Amniotic epithelial cell (primary cell): ENCODE data around the gene PARL.

ENCODE experiments used
- DNase-seq: peaks from one replicate; pipeline ENCODE4 v3.0.0-alpha.2; 2010; ENCODE audit warnings: low read depth

The PARL gene, protein sequence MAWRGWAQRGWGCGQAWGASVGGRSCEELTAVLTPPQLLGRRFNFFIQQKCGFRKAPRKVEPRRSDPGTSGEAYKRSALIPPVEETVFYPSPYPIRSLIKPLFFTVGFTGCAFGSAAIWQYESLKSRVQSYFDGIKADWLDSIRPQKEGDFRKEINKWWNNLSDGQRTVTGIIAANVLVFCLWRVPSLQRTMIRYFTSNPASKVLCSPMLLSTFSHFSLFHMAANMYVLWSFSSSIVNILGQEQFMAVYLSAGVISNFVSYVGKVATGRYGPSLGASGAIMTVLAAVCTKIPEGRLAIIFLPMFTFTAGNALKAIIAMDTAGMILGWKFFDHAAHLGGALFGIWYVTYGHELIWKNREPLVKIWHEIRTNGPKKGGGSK

DNA sequence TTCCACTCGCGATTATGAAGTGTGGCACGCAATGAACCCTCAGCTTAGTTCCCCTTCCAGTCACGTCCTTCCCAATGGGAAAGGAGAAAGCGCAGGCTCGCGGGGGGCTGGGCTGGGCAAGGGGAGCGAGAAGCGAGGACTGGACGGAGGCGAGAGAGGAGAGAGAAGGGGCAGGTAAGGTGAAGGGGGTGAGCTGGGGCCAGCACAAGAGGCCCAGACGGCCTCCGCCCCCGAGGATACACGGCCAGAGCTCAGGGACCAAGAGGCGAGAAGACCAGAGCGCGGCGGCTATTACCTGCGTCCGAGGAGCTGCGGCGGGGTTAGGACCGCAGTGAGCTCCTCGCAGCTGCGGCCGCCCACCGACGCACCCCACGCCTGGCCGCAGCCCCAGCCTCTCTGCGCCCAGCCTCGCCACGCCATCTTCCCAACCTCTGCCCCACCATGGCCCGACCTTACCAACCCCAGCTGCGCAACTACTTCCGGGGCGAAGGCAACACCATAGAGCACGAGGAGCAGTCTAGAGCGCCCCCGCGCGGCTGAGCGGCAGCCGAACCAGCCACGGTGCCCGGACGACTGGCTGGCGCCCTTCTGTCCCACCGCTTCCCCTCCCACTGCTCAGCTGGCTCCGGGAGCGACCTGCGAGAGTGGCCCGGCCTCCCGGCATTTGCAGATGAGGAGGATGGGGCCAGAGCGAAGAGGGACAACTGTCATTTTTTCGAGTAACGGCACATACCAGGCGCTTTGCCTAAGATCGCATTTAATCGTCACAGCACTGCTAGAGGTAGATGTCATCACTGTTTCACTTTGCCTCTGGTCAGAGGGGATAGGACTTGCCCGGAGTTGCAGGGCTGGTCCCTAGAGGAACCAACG is at the start of gene PARL:
Gene PARL, minus strand, starts transcription at position 454 of the 870 bp plus-strand sequence. Its CDS starts 34 bp downstream, at position 420.
- DNase-seq: peak; percentile 82

DNA sequence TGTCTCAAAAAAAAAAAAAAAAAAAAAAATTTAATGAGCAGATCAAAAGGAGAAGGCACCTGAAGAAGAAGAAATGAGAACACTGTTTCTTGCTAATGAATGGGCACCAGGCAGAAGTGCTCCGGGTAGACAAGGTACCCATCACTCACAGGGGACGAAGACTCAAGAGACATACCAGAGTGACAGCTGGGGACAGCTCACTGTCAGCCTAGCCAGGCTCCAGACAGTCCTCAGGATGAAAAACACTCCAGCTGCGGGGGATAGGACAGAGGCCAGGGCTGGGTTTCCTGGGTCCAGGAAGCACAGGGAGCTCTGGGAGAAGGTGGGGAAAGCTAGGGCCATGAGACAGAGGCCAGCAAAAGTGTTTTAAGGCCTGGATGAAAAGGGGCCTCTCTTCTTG is 48.5 kb upstream of the PARL start:
- DNase-seq: no peak

DNA sequence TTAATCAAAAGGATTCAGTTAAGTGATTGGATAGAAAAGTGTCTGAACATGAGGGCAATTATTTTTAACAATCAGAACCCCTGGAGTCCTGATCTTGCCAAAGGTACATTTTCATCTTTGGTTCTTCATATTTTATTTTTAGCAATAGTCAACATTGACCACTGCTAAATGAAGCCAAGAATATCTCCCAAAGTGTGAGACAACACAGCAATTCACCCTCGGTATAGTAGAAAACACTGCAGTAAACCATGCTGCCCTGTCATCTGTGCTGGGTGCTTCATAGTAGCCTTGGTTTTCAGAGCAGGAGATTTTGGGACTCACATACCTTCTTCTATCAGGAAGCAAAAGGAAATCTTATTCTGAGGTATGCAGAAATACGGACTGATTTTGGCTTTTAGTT is 47.2 kb upstream of the PARL start:
- no peak for DNase-seq

DNA sequence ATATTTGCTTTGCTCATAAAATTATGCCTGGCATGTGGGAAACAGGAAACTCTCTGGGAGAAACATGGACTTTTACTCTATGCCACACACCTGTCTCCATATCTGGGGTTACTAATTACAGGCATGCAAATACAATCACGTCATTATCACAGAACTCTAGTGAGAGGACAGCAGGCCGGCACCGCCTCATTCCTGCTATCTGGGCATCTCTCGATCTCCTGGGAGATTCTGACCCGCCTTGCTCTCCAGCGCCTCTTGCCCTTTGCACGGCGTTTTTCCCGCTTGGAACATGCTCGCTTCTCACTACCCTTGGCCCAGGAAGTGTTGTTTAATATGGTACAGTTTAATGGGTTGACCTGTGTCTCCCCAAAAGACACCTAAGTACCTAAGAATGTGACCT is 45.4 kb upstream of the PARL start:
- DNase-seq: no peak

DNA sequence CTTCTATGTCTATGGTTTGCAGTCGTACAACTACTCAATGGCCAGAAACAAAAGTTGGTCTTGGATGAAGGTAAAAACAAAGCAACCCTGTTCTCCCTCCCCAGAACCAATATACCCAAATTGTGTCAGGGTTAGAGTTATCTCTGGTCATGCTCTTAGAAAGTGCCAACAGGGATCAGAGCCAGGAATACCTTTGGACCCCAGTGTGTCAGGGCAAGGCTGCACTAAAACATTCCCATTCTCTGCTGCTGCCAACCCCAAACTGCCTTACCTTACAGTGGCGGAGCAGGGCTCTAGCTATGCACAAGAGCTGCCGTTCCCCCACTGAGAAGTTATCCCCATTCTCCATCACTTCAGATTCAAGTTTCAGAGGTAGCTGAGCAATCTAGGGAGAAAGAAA is 42.4 kb upstream of the PARL start:
- no peak for DNase-seq

DNA sequence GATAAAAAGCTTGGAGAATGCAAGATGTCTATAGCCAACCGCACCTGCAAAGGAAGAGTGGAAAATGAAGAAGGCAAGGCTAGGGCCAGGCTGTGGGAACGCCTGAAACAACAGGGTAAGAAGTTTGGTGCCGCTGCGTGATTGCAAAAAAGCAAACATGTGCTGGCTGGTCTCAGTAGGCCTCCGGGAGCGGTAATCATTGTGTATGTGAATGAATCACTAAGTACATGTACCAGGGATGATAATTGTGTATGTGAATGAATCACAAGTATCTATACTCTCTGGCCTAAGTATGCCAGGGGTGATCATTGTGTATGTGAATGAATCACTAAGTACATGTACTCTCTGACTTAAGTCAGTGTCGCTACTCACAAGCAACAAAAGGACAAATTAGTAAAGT is 40.3 kb upstream of the PARL start:
- DNase-seq: peak; percentile 34

DNA sequence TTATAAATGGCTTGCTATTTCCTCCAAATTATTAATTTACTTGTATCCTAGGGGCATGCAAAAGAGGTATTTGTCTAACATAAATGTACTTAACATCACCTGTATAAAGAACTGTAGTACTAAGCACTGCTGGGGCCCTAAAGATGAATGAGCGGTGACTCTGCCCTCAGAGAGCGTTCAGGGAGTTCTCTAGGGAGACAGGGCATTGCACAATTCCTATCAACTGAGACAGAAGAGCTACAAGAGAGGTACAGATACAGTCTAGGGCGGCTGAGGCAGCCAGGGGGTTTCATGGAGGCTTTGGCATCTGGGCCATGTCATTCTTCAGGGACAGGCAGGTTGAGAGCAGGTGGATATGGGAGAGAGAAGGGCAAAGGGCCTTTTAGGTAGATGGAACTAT is 39.9 kb upstream of the PARL start:
- no peak for DNase-seq

DNA sequence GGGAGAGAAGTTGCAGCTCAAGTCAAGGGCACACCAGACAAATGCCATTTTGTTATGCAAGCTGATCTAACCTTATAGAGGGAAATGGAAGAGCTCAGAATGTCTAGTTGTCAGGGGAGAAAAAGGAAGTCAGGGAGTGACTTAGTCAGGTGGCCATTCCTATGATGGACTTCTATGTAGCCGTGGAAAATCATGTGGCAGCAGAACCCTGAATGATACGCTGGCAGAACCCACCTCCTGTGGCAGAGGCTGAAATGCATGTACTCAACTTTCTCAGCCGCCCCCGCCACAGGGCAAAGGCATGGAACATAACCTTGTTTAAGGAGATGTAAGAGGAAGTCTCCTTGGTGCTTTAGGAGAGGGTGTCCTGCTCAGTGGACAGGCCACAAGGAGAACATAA is 37.7 kb upstream of the PARL start:
- no peak for DNase-seq

DNA sequence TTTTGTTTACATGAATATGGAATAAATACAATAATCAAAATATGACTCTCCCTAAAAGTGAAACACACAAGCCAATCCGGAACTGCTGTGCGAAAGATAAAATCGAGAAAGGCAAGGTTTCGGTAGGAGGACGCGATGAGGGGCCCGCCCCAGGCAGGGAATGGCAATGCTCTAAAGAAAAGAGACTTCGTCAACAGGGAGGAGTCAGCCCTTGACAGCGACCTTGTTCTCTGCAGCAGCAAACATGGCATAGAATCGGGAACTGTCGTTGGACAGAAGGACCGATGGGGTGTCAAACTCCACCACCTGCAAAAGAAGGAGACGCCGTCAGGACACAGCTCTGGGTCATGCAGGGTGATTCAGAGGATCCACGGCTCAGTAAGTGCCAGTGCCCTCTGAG is 36.4 kb upstream of the PARL start:
- no peak for DNase-seq

DNA sequence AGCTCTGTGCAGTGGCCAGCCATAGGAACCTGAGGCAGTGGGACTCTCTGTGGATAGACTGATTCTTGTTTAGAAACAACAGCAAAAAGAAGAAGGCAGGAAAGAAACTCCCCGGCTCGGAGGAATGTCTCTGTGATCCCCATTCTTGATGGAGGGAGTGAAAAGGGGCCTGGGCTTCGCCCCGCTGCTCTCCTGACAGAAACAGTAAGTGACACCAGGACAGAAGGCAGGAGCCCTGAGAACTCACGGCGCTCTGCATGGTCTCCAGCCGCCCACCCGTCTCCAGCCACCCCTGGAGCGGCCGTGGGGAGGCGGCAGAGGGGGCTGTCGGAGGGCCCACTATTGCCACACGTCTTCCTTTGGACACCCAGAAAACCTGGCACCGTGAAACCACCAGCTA is 35.7 kb upstream of the PARL start:
- DNase-seq: no peak

DNA sequence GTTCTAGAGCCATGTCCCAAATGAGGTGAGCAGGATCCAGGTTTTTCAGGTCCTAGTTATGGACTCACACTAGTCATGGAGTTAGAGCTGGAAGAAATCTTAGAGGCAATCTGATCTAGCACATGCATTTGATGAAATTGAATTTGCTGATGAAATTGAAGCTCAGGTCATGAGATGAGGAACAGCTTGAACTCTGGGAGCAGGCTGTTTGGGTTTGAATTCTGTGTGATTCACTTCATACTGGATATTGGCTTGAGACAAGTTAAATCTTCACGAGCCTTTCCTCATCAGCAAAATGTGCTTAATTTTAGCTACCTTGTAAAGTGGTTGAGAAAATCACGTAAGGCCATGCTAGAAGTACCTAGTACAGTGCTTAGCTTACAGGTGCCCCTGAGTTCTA is 33.5 kb upstream of the PARL start:
- DNase-seq: no peak

DNA sequence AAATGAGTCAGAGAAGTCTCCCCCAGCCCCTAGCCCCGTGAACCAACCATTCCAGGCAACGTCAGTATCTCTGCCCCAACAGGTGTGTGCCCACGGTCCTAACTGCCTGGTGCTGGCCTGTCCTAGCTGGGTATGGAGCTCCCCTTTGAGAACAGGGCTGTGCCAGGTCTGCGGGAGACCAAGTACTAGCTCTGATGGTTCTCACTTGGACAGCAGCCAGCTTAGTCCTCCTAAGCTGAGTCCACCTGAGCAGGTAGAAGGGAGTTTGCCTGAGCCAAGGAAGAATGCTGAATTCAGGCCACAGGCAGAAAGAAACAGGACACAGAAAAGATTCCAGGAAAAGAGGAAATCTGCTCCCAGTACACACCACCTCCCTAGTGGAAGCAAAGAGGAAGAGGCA is 33.1 kb upstream of the PARL start:
- no peak for DNase-seq

DNA sequence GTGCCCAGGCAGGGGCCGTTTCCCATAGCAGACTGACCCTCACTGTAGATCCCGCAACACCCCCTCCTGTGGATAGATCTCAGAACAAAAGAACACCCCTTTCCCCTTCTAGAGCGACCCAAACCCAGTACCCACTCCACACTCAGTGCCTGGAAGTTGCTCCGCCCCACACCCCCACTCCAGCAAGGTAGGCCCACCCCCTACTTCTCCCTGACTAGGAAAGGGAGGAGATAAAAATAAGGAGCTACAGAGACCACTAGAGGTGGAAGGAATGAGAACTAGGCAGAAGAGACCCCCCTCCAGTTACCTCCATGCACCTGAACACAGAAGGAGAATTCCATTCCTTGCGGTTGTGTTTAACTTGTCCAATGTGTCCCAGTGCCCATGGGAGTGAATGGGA is 30.2 kb upstream of the PARL start:
- DNase-seq: no peak

DNA sequence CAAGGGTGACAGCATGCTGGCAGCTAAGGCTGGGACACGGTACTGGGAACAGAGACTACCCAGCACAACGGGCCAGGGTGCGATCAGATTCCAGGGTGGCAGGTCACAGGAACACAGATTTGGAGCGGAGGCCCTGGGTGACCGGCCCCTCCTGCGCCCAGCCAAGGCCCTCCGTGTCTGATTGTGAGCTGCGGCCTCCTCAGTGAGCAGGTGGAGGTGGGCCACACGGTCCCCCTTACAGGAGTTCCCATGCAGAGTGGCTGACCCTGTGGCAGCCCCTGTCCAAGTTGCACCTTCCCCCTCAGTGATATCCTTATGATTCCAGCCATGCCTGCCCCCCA is 28.9 kb upstream of the PARL start:
- no peak for DNase-seq

DNA sequence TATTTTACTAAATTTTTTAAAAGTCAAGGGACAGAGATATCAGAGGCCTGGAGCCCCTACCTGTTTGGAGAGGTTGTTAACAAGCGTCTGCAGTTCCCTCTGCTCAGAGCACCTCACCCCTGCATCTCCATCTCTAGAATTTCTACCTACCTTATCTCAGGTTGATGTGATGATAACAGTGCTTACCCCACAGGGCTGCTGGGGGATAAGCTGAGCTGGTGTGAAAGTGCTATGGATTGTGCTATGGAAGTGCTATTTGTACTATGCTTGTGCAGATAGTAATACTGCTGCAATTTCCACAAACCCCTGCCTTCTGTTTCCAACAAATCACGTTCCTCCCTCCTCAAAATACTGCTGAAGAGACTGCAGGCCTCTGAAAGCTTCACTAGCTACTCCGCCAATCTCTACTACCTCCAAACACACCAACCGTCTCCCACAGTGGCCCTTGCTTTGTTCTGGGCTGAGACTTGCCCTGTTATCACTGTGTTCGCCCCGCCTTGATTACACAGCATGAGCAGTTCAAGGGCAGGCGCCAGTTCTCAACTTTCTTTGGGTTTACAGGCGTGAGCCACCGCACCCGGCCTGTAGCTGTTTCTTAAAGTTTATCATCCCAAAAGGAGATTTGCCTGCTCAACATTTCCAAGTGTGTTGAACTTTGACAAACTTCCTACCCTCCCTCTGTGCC is 28.4 kb upstream of the PARL start:
- no peak for DNase-seq

DNA sequence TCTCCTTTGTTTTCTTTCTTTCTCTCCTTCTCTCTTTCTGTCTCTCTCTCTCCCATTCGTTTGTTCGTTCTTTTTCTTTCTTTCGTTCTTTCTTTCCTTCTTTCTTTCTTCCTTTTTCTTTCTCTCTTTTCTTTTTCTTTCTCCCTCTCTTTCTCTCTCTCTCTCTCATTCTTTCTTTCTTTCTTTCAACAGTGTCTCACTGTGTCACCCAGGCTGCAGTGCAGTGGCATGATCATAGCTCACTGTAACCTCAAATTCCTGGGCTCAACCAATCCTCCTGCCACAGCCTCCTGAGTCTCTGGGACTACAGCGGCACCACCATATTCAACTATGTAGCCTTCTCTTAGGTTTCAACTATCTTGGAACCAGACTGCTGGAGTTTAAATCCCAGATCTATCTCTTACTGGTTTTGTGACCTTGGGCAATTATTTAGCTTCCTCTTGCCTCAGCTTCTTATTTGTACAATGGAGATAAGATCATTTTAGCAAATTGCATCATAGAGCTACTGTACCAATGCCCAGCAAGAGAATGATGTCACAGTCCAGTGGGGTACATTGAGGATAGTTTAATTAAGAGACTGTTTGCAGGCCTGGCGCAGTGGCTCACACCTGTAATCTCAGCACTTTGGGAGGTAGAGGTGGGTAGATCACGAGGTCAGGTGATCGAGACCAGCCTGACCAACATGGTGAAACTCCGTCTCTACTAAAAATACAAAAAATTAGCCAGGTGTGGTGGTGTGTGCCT is 27.3 kb upstream of the PARL start:
- DNase-seq: peak; percentile 62

DNA sequence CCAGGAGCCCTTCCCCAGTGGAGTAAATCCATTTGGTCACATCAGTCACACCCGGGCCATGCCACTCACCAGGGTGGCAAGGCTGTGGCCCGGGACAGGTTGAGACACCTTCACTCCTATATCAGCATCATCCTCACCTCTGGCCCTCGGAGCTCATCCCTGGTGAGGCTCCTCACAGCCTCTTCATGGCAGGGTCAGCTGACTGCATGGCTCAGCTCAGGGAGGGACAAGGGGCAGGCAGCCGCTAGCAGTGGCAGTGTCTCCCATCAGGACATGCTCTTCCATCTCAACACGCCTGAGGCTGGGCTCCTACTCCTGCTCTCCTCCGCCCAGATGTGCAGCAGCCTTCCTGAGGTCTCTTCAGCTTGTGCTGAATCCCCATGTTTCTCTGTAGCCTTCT is 26.4 kb upstream of the PARL start:
- no peak for DNase-seq

DNA sequence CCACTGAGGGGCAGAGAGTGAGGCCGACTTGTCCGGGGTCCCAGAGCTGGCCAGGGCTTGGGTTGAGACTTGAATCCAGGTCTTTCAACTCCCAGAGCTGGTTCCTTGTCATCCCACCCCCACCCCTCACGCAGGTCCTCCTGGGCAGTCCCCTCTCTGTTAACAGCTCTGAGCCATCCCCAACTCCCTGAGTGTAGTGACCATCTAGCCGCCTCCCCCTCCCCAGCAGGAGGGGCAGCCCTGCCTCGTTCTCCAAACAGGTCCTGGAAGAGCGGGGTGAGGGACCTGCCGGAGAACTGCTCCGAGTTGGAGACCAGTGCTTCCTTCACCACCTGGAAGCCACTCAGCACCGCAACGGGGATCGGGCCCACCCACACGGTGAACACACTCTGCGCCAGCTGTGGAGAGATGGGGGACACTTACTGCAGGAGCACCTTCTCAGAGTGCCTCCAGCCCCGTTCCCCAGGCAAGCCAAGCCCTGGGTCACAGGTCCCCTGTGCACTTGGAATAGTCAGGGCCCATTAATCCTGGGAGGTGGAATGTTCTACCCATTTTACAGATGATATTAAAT is 24.4 kb upstream of the PARL start:
- DNase-seq: no peak

DNA sequence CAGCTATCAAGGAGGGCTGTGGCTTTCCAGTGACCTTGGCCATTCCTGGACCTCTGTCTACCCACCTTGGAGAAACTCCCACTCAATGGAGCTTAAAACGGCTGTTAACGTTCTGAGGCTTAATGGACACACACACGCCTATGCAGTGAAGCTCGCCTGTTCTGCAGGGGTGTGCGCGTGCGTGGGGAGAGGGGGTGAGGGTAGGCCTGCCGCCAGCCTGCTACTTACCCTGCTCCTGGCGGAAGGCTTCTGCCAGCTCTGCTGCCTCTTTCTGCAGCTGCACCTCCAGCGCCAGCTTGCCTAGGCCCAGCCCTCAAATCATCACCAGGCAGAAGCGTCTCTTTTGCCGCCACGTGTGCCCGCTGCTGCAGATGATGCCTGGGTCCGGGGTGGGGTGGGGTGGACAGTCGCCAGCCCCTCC is 23.2 kb upstream of the PARL start:
- DNase-seq: no peak

DNA sequence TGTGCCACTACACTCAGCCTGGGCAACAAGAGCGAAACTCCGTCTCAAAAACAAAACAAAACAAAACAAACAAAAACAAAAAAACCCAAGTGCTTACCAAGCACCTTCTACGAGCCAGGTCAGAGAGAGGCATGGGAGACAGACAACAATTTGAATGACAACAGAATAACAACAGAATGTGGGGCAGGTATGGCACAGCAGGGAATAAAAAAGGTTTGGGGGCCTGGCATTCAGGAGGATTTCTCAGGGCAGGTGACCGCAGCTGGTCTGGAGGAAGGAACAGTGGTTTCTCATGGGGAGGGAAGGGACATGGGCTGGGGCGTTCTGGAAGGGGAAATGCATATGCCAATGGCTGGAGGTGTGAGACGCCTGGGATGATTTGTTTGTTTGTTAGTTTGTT is 22.5 kb upstream of the PARL start:
- no peak for DNase-seq

DNA sequence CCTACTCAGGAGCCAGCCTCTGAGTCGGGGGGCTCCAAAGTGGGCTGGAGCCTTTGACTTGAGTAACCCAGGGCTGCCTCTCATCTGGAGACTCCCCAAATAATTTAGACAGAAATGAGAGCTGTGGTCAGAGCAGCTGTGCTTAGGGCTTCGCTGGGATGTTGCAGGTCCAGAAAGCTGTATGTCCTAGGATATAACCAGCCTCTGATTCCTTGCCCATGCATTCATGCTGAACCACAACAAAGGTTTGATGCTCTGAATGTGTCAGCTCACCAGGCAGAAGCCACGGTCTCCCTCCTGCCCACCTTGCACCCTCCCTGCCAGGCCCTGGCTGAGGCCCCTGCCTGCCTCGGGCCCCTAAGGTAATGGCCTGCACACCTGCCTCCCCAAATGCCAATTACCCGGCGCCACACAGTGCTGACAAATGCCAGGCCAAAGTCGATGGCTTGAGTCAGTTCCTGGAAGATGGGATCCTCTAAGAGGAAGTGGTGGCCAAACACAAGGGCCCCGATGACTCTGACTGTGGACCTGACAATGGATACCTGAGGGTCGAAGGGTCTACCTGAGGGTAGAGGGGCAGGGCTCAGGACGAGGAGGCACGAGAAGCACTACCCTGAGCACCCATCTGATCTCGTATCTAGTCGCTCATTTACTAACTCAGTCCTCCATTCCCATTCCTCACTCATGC is 21.7 kb upstream of the PARL start:
- no peak for DNase-seq
